Measurements from ENCODE around the gene NUP107. TPM values are rescaled to one million over a fixed set of nuclear protein-coding genes. Genes with fewer than 3 reads are reported as not detected.

NUP107 gene
- total RNA-seq, 2 experiments from 2014 or later = 142 to 143 TPM

- ChIA-PET POLR2A (no interaction called here), CTCF (no interaction called here)
- H3K27ac Mint-ChIP-seq = no peak overlapping the region
- H3K9me3 Mint-ChIP-seq = no peaks in the 10 kb centered on the region
- TF ChIP-seq CTCF (IDR thresholded peaks at IDR 0.05) = no peak
- H3K4me3 Mint-ChIP-seq = no peak overlapping the region
- H3K27me3 Mint-ChIP-seq = no peaks in the 10 kb centered on the region
- no peaks in the 10 kb centered on the region for H3K36me3 Mint-ChIP-seq (ENCODE audit: low read depth)
- intact Hi-C loops (cut with micrococcal nuclease) = no loop called here
- ATAC-seq (no peak), DNase-seq (no peak)
- H3K4me1 Mint-ChIP-seq (ENCODE audit: low read depth) = peaks cover 17% of the 10 kb centered on the region
Measured at GRCh38 chr12:68776976-68777610, 90.3 kb downstream of the NUP107 start.

GRCh38 chr12:68779280-68779679 is 92.5 kb downstream of the NUP107 start:
- no peak for DNase-seq
- no peaks in the 10 kb centered on the region for H3K9me3 Mint-ChIP-seq
- POLR2A ChIA-PET = no interaction called here
- H3K4me1 Mint-ChIP-seq (ENCODE audit: low read depth) = no peaks in the 10 kb centered on the region
- intact Hi-C loops (cut with micrococcal nuclease) = no loop called here
- CTCF ChIA-PET = interaction anchor here (1.6 kb wide), 1 partner anchor 21 kb away, joined by 3 read pairs; no protein-coding TSS in a partner anchor
- no peak overlapping the region for H3K4me3 Mint-ChIP-seq
- no peak for TF ChIP-seq CTCF (IDR thresholded peaks at IDR 0.05)
- H3K36me3 Mint-ChIP-seq (ENCODE audit: low read depth) = no peaks in the 10 kb centered on the region
- no peak for ATAC-seq
- H3K27ac Mint-ChIP-seq = no peak overlapping the region
- no peaks in the 10 kb centered on the region for H3K27me3 Mint-ChIP-seq

GRCh38 chr12:68780731-68781130 is 94.0 kb downstream of the NUP107 start:
- intact Hi-C loops (cut with micrococcal nuclease) = no loop called here
- ATAC-seq = no peak
- Mint-ChIP-seq H3K27me3 (no peaks in the 10 kb centered on the region), H3K4me3 (no peak overlapping the region), H3K9me3 (no peaks in the 10 kb centered on the region), H3K4me1 (ENCODE audit: low read depth) (no peaks in the 10 kb centered on the region), H3K27ac (no peak overlapping the region), H3K36me3 (ENCODE audit: low read depth) (no peaks in the 10 kb centered on the region)
- DNase-seq = no peak
- ChIA-PET CTCF (interaction anchor here (1.6 kb wide), 1 partner anchor 19 kb away, joined by 3 read pairs; no protein-coding TSS in a partner anchor), POLR2A (interaction anchor here (0.7 kb wide), 1 partner anchor 220 kb away, joined by 3 read pairs; no protein-coding TSS in a partner anchor)
- no peak for TF ChIP-seq CTCF (IDR thresholded peaks at IDR 0.05)

- H3K9me3 Mint-ChIP-seq = no peaks in the 10 kb centered on the region
- intact Hi-C loops (cut with micrococcal nuclease) = no loop called here
- no peaks in the 10 kb centered on the region for H3K4me1 Mint-ChIP-seq (ENCODE audit: low read depth)
- ATAC-seq (no peak), DNase-seq (no peak)
- CTCF ChIA-PET = interaction anchor here (1.1 kb wide), 1 partner anchor 10 kb away, joined by 3 read pairs; no protein-coding TSS in a partner anchor
- no peak overlapping the region for H3K4me3 Mint-ChIP-seq
- H3K27ac Mint-ChIP-seq = no peak overlapping the region
- TF ChIP-seq CTCF (IDR thresholded peaks at IDR 0.05) = no peak
- H3K27me3 Mint-ChIP-seq = no peaks in the 10 kb centered on the region
- POLR2A ChIA-PET = no interaction called here
- no peaks in the 10 kb centered on the region for H3K36me3 Mint-ChIP-seq (ENCODE audit: low read depth)
Measured at GRCh38 chr12:68781728-68782127, 95.0 kb downstream of the NUP107 start.

GRCh38 chr12:68784015-68784414 is 97.2 kb downstream of the NUP107 start:
- Mint-ChIP-seq H3K36me3 (ENCODE audit: low read depth) (no peaks in the 10 kb centered on the region), H3K27ac (no peak overlapping the region), H3K4me3 (no peak overlapping the region), H3K4me1 (ENCODE audit: low read depth) (no peaks in the 10 kb centered on the region), H3K27me3 (no peaks in the 10 kb centered on the region), H3K9me3 (no peaks in the 10 kb centered on the region)
- intact Hi-C loops (cut with micrococcal nuclease) = no loop called here
- ATAC-seq (no peak), DNase-seq (no peak)
- TF ChIP-seq CTCF (IDR thresholded peaks at IDR 0.05) = no peak
- ChIA-PET POLR2A (no interaction called here), CTCF (no interaction called here)
